Esophagus squamous epithelium (tissue), 4 donors: Measurements from ENCODE around the gene QRICH2.

Experiments used
- CTCF ChIP-seq, 6 experiments: fragments of 450-650 bp in 4 of 6; fragments of 200-600 bp in 2 of 6; sonication (generic) in 2 of 6; IDR thresholded peaks; one replicate each; pipeline ENCODE4 v1.5.1; 2016 to 2019; ENCODE audit warnings: antibody characterized with exemption in 6 of 6, mild to moderate bottlenecking in 4 of 6, moderate library complexity in 4 of 6
- POLR2A ChIP-seq, 4 donors: fragments of 450-650 bp; IDR thresholded peaks; one replicate each; pipeline ENCODE4 v1.6.1; 2017; ENCODE audit warnings: antibody characterized with exemption in 4 of 4, mild to moderate bottlenecking in 4 of 4, moderate library complexity in 3 of 4

DNA sequence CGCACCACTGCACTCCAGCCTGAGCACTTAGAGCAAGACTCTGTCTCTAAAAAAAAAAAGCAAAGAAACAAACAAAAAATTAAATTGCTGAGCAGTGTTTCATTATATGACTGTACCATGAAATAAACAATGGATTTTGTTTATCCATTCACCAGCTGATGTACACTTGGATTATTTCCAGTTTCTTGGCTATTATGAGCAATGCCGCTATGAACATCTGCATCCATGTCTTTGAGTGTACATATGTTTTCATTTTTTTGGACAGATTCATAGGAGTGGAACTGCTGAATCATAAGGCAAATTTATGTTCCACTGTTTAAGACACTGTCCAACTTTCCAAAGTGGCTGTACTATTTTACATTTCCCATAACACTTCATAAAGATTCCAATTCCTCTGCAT is 75.7 kb downstream of the QRICH2 start:
- no peak for TF ChIP-seq CTCF (IDR thresholded peaks at IDR 0.05)
- no peak for TF ChIP-seq POLR2A (IDR thresholded peaks at IDR 0.05)
